Suppressor macrophage treated with lipopolysaccharide for 1 hour (primary cell): ENCODE results near the gene TRMT11.
A peak's percentile ranks its signal among the peaks of the same experiment; 100 is the strongest.

Experiments used
- DNase-seq, 3 donors: peaks; one replicate each; pipeline ENCODE4 v3.0.0-alpha.2; 2020 to 2022

Gene TRMT11

GRCh38 chr6:126076992-126077664 is 90.8 kb downstream of the TRMT11 start:
- DNase-seq = no peak

- no peak for DNase-seq
Measured at GRCh38 chr6:126077810-126078776, 91.8 kb downstream of the TRMT11 start.

- no peak for DNase-seq
Measured at GRCh38 chr6:126083875-126084274, 97.5 kb downstream of the TRMT11 start.

- DNase-seq = peak in 1 of 3 donors; percentile 1
Measured at GRCh38 chr6:126086560-126086959, 100.2 kb downstream of the TRMT11 start.
